Tibial nerve (tissue), 4 donors: ENCODE data around the gene CTXN3.

Source experiments
- CTCF ChIP-seq, 5 experiments: fragments of 200-600 bp in 3 of 5; fragments of 450-650 bp in 2 of 5; sonication (generic) in 3 of 5; IDR thresholded peaks; one replicate each; pipeline ENCODE4 v1.5.1; 2016 to 2019; ENCODE audit warnings: antibody characterized with exemption in 5 of 5, mild to moderate bottlenecking in 3 of 5, moderate library complexity in 2 of 5
- EP300 ChIP-seq, 2 donors: sonication (generic); formaldehyde crosslinking; IDR thresholded peaks; one replicate each; pipeline ENCODE4 v1.6.1; 2017; ENCODE audit warnings: antibody characterized with exemption in 2 of 2, mild to moderate bottlenecking in 1 of 2
- POLR2A ChIP-seq, 2 donors: fragments of 450-650 bp; IDR thresholded peaks; one replicate each; pipeline ENCODE4 v1.6.1; 2017; ENCODE audit warnings: antibody characterized with exemption in 2 of 2, mild to moderate bottlenecking in 2 of 2, moderate library complexity in 2 of 2

DNA sequence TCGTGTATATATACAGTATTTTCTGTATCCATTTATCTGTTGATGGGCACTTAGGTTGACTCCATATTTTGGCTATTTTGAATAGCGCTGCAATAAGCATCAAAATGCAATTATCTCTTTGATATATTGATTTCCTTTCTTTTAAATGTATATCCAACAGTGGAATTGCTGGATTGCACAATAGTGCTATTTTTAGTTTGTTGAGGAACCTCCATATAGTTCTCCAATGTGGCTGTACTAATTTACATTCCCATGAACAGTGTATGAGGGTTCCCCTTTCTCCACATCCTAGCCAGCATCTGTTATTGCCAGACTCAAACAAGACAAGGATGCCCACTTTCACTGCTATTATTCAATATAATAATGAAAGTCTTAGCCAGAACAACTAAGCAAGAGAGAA lies 9.1 kb upstream of the CTXN3 start:
- TF ChIP-seq CTCF (IDR thresholded peaks at IDR 0.05) (no peak), POLR2A (IDR thresholded peaks at IDR 0.05) (no peak), EP300 (IDR thresholded peaks at IDR 0.05) (no peak)
